Right lobe of liver (tissue), 6 donors: ENCODE results near the gene TXNL1. TPM values are rescaled to one million over a fixed set of nuclear protein-coding genes. Genes with fewer than 3 reads are reported as not detected.
"Not testable (repeated sequence)": the region's sequence is repeated elsewhere in the genome, so short reads cannot be mapped to it uniquely, and the experiment has no call there.

Source experiments
- ATAC-seq, 4 donors: fragments of 200-7000 bp; cut with Tn5 transposase; one replicate each; pipeline ENCODE4 v1.9.1; 2020; ENCODE audit warnings: mild to moderate bottlenecking in 4 of 4, moderate library complexity in 4 of 4
- DNase-seq, 3 donors: peaks; one replicate each; pipeline ENCODE4 v3.0.0-alpha.2; 2020
- H3K27ac ChIP-seq, 3 donors: fragments of 200-600 bp; one replicate each; pipeline ENCODE4 v1.8.0; 2022
- H3K27me3 ChIP-seq, 2 donors: fragments of 200-600 bp; one replicate each; pipeline ENCODE4 v1.8.0; 2022
- H3K36me3 ChIP-seq, 4 donors: fragments of 200-600 bp; sonication (generic) in 1 of 4; one replicate each; pipeline versions ENCODE4 v1.5.1 to v1.8.0; 2017 to 2022; ENCODE audit warnings: control low read depth in 1 of 4
- H3K4me1 ChIP-seq, 4 donors: fragments of 200-600 bp; sonication (generic) in 1 of 4; one replicate each; pipeline versions ENCODE4 v1.5.1 to v1.8.0; 2017 to 2022; ENCODE audit warnings: control low read depth in 1 of 4
- H3K4me3 ChIP-seq, 3 donors: fragments of 200-600 bp; one replicate each; pipeline ENCODE4 v1.8.0; 2022
- H3K9me3 ChIP-seq, 4 donors: fragments of 200-600 bp; sonication (generic) in 1 of 4; one replicate each; pipeline versions ENCODE4 v1.5.1 to v1.8.0; 2017 to 2022; ENCODE audit warnings: control low read depth in 1 of 4
- POLR2A ChIP-seq: fragments of 450-650 bp; IDR thresholded peaks from one replicate; pipeline ENCODE4 v1.6.1; 2017; ENCODE audit warnings: antibody characterized with exemption, mild to moderate bottlenecking
- WGBS: methylation state at CpG from one replicate; pipeline ENCODE4 v1.1.6; 2018; ENCODE audit warnings: low coverage, low lambda C conversion rate; ENCODE audit not compliant: insufficient coverage; ENCODE audit errors: missing lambda C conversion rate; 5-methylcytosine and 5-hydroxymethylcytosine counted together
- intact Hi-C, 2 donors: fragments of 100-400 bp; cut with DNase I; formaldehyde crosslinking; loops; one replicate each; pipeline versions ENCODE4 v1.11.2 to v1.14.1; 2022
- total RNA-seq, 6 experiments: library from RNA; depleted of rRNA in 2 of 6; stranded (reverse); fragments of >200 nt in 2 of 6; fragmentation: NEBNext Ultra II Directional in 3 of 6; extraction: Animal tissue kit (Norgen Biotek cat#: 25700) in 3 of 6; gene quantifications; one replicate each; pipeline versions ENCODE4 v1.1.0 to v1.2.4, GENCODE V29; 2016 to 2023
- TF ChIP-seq, protein P1 (sequence below), 4 donors: fragments of 200-600 bp in 3 of 4; fragments of 450-650 bp in 1 of 4; IDR thresholded peaks; one replicate each; pipeline versions ENCODE4 v1.5.1 to v1.8.0; 2016 to 2022; ENCODE audit warnings: antibody characterized with exemption in 4 of 4, mild to moderate bottlenecking in 2 of 4
- donor health status: DM: no; HTN: yes; CAD: no.
- donor health status: DM: no; HTN: no; CAD: no.
- donor health status: DM: no; HTN: no; CAD: no.
- donor health status: DM: no; HTN: yes; CAD: no.
- donor health status: DM: no; HTN: yes; CAD: no.

TXNL1 gene
- total RNA-seq, 6 experiments from 2014 or later = 30.1 to 58.0 (median 42.8) TPM

- ATAC-seq (peak; percentile 63 to 77 (median 70)), DNase-seq (no peak)
- Histone ChIP-seq H3K4me3 (no peak overlapping the region), H3K27ac (peak overlapping the region in 2 of 3 donors; percentile 33 to 38), H3K9me3 (no peaks in the 10 kb centered on the region), H3K36me3 (no peaks in the 10 kb centered on the region), H3K4me1 (peaks cover 0 to 36% (median 5%) of the 10 kb centered on the region in 4 donors), H3K27me3 (no peaks in the 10 kb centered on the region)
- WGBS = 13% methylated on average over 3 of the region's 3 CpGs
- TF ChIP-seq POLR2A = no peak
- TF ChIP-seq, protein P1, sequence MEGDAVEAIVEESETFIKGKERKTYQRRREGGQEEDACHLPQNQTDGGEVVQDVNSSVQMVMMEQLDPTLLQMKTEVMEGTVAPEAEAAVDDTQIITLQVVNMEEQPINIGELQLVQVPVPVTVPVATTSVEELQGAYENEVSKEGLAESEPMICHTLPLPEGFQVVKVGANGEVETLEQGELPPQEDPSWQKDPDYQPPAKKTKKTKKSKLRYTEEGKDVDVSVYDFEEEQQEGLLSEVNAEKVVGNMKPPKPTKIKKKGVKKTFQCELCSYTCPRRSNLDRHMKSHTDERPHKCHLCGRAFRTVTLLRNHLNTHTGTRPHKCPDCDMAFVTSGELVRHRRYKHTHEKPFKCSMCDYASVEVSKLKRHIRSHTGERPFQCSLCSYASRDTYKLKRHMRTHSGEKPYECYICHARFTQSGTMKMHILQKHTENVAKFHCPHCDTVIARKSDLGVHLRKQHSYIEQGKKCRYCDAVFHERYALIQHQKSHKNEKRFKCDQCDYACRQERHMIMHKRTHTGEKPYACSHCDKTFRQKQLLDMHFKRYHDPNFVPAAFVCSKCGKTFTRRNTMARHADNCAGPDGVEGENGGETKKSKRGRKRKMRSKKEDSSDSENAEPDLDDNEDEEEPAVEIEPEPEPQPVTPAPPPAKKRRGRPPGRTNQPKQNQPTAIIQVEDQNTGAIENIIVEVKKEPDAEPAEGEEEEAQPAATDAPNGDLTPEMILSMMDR (IDR thresholded peaks at IDR 0.05) = no peak
- intact Hi-C loops = no loop called here
These were observed 63.5 kb downstream of the TXNL1 start for GRCh38 chr18:56574861-56575260.

DNA sequence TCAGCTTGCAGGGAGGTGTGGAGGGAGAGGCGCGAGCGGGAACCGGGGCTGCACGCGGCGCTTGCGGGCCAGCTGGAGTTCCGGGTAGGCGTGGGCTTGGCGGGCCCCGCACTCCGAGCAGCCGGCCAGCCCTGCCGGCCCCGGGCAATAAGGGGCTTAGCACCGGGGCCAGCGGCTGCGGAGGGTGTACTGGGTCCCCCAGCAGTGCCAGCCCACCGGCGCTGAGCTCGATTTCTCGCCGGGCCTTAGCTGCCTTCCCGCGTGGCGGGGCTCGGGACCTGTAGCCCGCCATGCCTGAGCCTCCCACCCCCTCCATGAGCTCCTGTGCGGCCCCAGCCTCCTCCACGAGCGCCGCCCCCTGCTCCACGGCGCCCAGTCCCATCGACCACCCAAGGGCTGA, 66.1 kb downstream of the TXNL1 start:
- H3K4me3 ChIP-seq, H3K9me3 ChIP-seq, H3K27me3 ChIP-seq, DNase-seq, intact Hi-C loops, ATAC-seq, H3K36me3 ChIP-seq, H3K27ac ChIP-seq: not testable (repeated sequence)
- no CpG with 5 or more reads among the region's 36 CpGs for WGBS
- H3K4me1 ChIP-seq = peaks cover 0 to 50% (median 12%) of the 10 kb centered on the region in 4 donors

DNA sequence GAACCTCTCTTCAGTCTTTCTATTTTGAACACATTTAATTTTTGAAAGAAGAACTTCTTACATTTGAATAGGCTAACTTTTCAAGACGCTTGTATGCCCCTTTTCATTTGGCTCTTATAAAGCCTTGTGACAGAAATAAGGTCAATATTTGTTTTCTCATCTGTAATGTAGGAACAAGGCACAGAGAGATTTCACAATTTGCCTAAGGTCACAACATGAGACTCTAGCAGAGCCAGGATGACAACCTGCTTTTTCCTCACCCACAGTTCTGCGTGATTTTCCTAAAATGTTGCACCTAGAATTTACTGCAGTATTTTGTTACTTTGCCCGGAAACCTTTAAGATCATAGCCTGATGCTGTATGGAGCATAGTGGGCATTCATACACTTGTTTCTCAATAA, 67.4 kb downstream of the TXNL1 start:
- ATAC-seq (peak; percentile 80 to 94 (median 84)), DNase-seq (no peak)
- Histone ChIP-seq H3K36me3 (no peaks in the 10 kb centered on the region), H3K4me1 (peaks cover 0 to 56% (median 13%) of the 10 kb centered on the region in 4 donors), H3K27ac (peak overlapping the region; percentile 20 to 80 (median 73)), H3K4me3 (no peak overlapping the region), H3K27me3 (no peaks in the 10 kb centered on the region), H3K9me3 (no peaks in the 10 kb centered on the region)
- TF ChIP-seq, protein P1 (IDR thresholded peaks at IDR 0.05) = no peak
- no peak for TF ChIP-seq POLR2A
- intact Hi-C loops = no loop called here
- WGBS = 29% methylated on average over 3 of the region's 3 CpGs

GRCh38 chr18:56569416-56569815, 69.0 kb downstream of the TXNL1 start:
- H3K27ac ChIP-seq = peak overlapping the region in 1 of 3 donors; percentile 80
- no peak for TF ChIP-seq POLR2A
- TF ChIP-seq, protein P1 (IDR thresholded peaks at IDR 0.05) = no peak
- DNase-seq (no peak), ATAC-seq (peak in 1 of 4 donors; percentile 6)
- 55% methylated on average over 1 of the region's 1 CpG for WGBS
- intact Hi-C loops = no loop called here
- H3K36me3 ChIP-seq = no peaks in the 10 kb centered on the region
- H3K4me3 ChIP-seq = no peak overlapping the region
- H3K9me3 ChIP-seq = no peaks in the 10 kb centered on the region
- H3K27me3 ChIP-seq = no peaks in the 10 kb centered on the region
- H3K4me1 ChIP-seq = peaks cover 0 to 60% (median 17%) of the 10 kb centered on the region in 4 donors

GRCh38 chr18:56568986-56569385, 69.4 kb downstream of the TXNL1 start:
- 47% methylated on average over 4 of the region's 4 CpGs for WGBS
- Histone ChIP-seq H3K27me3 (no peaks in the 10 kb centered on the region), H3K4me1 (peaks cover 0 to 56% (median 17%) of the 10 kb centered on the region in 4 donors), H3K36me3 (no peaks in the 10 kb centered on the region), H3K27ac (peak overlapping the region in 2 of 3 donors; percentile 24 to 80), H3K9me3 (no peaks in the 10 kb centered on the region), H3K4me3 (no peak overlapping the region)
- ATAC-seq = peak; percentile 42 to 54 (median 48)
- intact Hi-C loops = no loop called here
- TF ChIP-seq, protein P1 (IDR thresholded peaks at IDR 0.05) = no peak
- DNase-seq = no peak
